ENCODE results near the gene NR0B2. TPM values are rescaled to one million over a fixed set of nuclear protein-coding genes. Genes with fewer than 3 reads are reported as not detected.

Gene NR0B2
- total and polyA plus RNA-seq, 2 of the 13 experiments (the other 11 are each of a cell fraction or from before 2014, with no cell fraction given): 72.5 to 133 TPM

- TF ChIP-seq, protein P1, sequence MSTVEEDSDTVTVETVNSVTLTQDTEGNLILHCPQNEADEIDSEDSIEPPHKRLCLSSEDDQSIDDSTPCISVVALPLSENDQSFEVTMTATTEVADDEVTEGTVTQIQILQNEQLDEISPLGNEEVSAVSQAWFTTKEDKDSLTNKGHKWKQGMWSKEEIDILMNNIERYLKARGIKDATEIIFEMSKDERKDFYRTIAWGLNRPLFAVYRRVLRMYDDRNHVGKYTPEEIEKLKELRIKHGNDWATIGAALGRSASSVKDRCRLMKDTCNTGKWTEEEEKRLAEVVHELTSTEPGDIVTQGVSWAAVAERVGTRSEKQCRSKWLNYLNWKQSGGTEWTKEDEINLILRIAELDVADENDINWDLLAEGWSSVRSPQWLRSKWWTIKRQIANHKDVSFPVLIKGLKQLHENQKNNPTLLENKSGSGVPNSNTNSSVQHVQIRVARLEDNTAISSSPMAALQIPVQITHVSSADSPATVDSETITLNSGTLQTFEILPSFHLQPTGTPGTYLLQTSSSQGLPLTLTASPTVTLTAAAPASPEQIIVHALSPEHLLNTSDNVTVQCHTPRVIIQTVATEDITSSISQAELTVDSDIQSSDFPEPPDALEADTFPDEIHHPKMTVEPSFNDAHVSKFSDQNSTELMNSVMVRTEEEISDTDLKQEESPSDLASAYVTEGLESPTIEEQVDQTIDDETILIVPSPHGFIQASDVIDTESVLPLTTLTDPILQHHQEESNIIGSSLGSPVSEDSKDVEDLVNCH (CRISPR knock-in tag; IDR thresholded peaks at IDR 0.05): no peak
- no peak for TF ChIP-seq ZNF282 (IDR thresholded peaks at IDR 0.05; ENCODE audit: partially characterized antibody)
- TF ChIP-seq MED1 (CRISPR knock-in tag; IDR thresholded peaks at IDR 0.05): peak; percentile 93
- no peak for TF ChIP-seq ZNF775 (CRISPR knock-in tag; IDR thresholded peaks at IDR 0.05; ENCODE audit: borderline replicate concordance)
- no peak for TF ChIP-seq ELF4 (CRISPR knock-in tag; IDR thresholded peaks at IDR 0.05; ENCODE audit: borderline replicate concordance)
- no peak for TF ChIP-seq ZBTB33 (CRISPR knock-in tag; IDR thresholded peaks at IDR 0.05)
- TF ChIP-seq ZNF674 (CRISPR knock-in tag; IDR thresholded peaks at IDR 0.05; ENCODE audit: low read depth): no peak
- TF ChIP-seq STAG1 (CRISPR knock-in tag; IDR thresholded peaks at IDR 0.05): 0 out of 2 replicates have a peak, but pooled peaks have one; percentile 21
- no peak for TF ChIP-seq ZNF530 (CRISPR knock-in tag; IDR thresholded peaks at IDR 0.05; ENCODE audit: low read depth)
- TF ChIP-seq, protein P2, sequence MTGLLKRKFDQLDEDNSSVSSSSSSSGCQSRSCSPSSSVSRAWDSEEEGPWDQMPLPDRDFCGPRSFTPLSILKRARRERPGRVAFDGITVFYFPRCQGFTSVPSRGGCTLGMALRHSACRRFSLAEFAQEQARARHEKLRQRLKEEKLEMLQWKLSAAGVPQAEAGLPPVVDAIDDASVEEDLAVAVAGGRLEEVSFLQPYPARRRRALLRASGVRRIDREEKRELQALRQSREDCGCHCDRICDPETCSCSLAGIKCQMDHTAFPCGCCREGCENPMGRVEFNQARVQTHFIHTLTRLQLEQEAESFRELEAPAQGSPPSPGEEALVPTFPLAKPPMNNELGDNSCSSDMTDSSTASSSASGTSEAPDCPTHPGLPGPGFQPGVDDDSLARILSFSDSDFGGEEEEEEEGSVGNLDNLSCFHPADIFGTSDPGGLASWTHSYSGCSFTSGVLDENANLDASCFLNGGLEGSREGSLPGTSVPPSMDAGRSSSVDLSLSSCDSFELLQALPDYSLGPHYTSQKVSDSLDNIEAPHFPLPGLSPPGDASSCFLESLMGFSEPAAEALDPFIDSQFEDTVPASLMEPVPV (CRISPR knock-in tag; IDR thresholded peaks at IDR 0.05): no peak
- peak; percentile 53; the same call in 1 of the 2 replicates for TF ChIP-seq SNAPC2 (CRISPR knock-in tag; IDR thresholded peaks at IDR 0.05)
- TF ChIP-seq, protein P3, sequence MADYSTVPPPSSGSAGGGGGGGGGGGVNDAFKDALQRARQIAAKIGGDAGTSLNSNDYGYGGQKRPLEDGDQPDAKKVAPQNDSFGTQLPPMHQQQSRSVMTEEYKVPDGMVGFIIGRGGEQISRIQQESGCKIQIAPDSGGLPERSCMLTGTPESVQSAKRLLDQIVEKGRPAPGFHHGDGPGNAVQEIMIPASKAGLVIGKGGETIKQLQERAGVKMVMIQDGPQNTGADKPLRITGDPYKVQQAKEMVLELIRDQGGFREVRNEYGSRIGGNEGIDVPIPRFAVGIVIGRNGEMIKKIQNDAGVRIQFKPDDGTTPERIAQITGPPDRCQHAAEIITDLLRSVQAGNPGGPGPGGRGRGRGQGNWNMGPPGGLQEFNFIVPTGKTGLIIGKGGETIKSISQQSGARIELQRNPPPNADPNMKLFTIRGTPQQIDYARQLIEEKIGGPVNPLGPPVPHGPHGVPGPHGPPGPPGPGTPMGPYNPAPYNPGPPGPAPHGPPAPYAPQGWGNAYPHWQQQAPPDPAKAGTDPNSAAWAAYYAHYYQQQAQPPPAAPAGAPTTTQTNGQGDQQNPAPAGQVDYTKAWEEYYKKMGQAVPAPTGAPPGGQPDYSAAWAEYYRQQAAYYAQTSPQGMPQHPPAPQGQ (CRISPR knock-in tag; IDR thresholded peaks at IDR 0.05; ENCODE audit: borderline replicate concordance): no peak
- TF ChIP-seq HNRNPK (IDR thresholded peaks at IDR 0.05; ENCODE audit: low read depth, low read length, poor library complexity, severe bottlenecking): no peak
- TF ChIP-seq SIX1 (CRISPR knock-in tag; IDR thresholded peaks at IDR 0.05; ENCODE audit: borderline replicate concordance): no peak; the same call in 1 of the 2 replicates
- TF ChIP-seq RFX3 (CRISPR knock-in tag; IDR thresholded peaks at IDR 0.05): 0 out of 2 replicates have a peak, but pooled peaks have one; percentile 6
- no peak for TF ChIP-seq GABPA (IDR thresholded peaks at IDR 0.05; ENCODE audit: low read depth, low read length)
- TF ChIP-seq GABPA (CRISPR knock-in tag; IDR thresholded peaks at IDR 0.05; ENCODE audit: low read depth): 0 out of 2 replicates have a peak, but pooled peaks have one; percentile 45
- TF ChIP-seq ZNF3 (CRISPR knock-in tag; IDR thresholded peaks at IDR 0.05): no peak
- no peak for TF ChIP-seq TOE1 (CRISPR knock-in tag; IDR thresholded peaks at IDR 0.05)
- TF ChIP-seq KMT2B (CRISPR knock-in tag; IDR thresholded peaks at IDR 0.05): no peak
- TF ChIP-seq, protein P4, sequence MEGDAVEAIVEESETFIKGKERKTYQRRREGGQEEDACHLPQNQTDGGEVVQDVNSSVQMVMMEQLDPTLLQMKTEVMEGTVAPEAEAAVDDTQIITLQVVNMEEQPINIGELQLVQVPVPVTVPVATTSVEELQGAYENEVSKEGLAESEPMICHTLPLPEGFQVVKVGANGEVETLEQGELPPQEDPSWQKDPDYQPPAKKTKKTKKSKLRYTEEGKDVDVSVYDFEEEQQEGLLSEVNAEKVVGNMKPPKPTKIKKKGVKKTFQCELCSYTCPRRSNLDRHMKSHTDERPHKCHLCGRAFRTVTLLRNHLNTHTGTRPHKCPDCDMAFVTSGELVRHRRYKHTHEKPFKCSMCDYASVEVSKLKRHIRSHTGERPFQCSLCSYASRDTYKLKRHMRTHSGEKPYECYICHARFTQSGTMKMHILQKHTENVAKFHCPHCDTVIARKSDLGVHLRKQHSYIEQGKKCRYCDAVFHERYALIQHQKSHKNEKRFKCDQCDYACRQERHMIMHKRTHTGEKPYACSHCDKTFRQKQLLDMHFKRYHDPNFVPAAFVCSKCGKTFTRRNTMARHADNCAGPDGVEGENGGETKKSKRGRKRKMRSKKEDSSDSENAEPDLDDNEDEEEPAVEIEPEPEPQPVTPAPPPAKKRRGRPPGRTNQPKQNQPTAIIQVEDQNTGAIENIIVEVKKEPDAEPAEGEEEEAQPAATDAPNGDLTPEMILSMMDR (CRISPR knock-in tag; IDR thresholded peaks at IDR 0.05): no peak
Measured at GRCh38 chr1:26961826-26962225, 48.1 kb upstream of the NR0B2 start (continued).

Data from HepG2 (cell line).